Body of pancreas (tissue), 4 donors: ENCODE results near the gene GDF2.

Experiments
- CTCF ChIP-seq, 7 experiments: fragments of 450-650 bp in 4 of 7; fragments of 200-600 bp in 3 of 7; sonication (generic) in 3 of 7; IDR thresholded peaks; one replicate each; pipeline ENCODE4 v1.5.1; 2016 to 2019; ENCODE audit warnings: antibody characterized with exemption in 7 of 7
- POLR2A ChIP-seq, 3 donors: fragments of 450-650 bp; IDR thresholded peaks; one replicate each; pipeline ENCODE4 v1.6.1; 2016; ENCODE audit warnings: antibody characterized with exemption in 3 of 3, mild to moderate bottlenecking in 2 of 3

- TF ChIP-seq CTCF (IDR thresholded peaks at IDR 0.05) (no peak), POLR2A (IDR thresholded peaks at IDR 0.05) (no peak)
These were observed 24.3 kb upstream of the GDF2 start for GRCh38 chr10:47297866-47298540.
